HG02763 (cell line): Measurements from ENCODE around the gene MYDGF.
"Not testable (repeated sequence)": the region's sequence is repeated elsewhere in the genome, so short reads cannot be mapped to it uniquely, and the experiment has no call there.

ENCODE experiments used
- ATAC-seq: cut with Tn5 transposase; IDR thresholded peaks from one replicate; pipeline ENCODE4 v1.9.1; 2021; ENCODE audit warnings: mild to moderate bottlenecking, moderate library complexity; ENCODE audit not compliant: unreplicated experiment

The MYDGF gene

GRCh38 chr19:4669723-4670480 is at the start of gene MYDGF:
Gene MYDGF, minus strand, starts transcription at chr19:4670342. Its CDS starts 8 bp downstream, at chr19:4670334.
- peak; percentile 87 for ATAC-seq

GRCh38 chr19:4719499-4719866 is 49.3 kb upstream of the MYDGF start:
- no peak for ATAC-seq

- ATAC-seq, result no peak
Observed at GRCh38 chr19:4717966-4718701, 48.0 kb upstream of the MYDGF start.

GRCh38 chr19:4717191-4717965 is 47.2 kb upstream of the MYDGF start:
- no peak for ATAC-seq

GRCh38 chr19:4715529-4716221 is 45.5 kb upstream of the MYDGF start:
- no peak for ATAC-seq

- ATAC-seq, result not testable (repeated sequence)
Observed at GRCh38 chr19:4715178-4715528, 45.0 kb upstream of the MYDGF start.

GRCh38 chr19:4714016-4714415 is 43.9 kb upstream of the MYDGF start:
- no peak for ATAC-seq

GRCh38 chr19:4713384-4713951 is 43.3 kb upstream of the MYDGF start:
- ATAC-seq, result no peak

GRCh38 chr19:4712771-4713170 is 42.6 kb upstream of the MYDGF start:
- no peak for ATAC-seq

- no peak for ATAC-seq
Observed at GRCh38 chr19:4711211-4711610, 41.1 kb upstream of the MYDGF start.

GRCh38 chr19:4710281-4710600 is 40.1 kb upstream of the MYDGF start:
- ATAC-seq, result no peak

GRCh38 chr19:4709440-4710280 is 39.5 kb upstream of the MYDGF start:
- no peak for ATAC-seq

GRCh38 chr19:4707956-4708650 is 38.0 kb upstream of the MYDGF start:
- no peak for ATAC-seq

- no peak for ATAC-seq
Observed at GRCh38 chr19:4707322-4707721, 37.2 kb upstream of the MYDGF start.

- no peak for ATAC-seq
Observed at GRCh38 chr19:4705413-4706131, 35.4 kb upstream of the MYDGF start.

GRCh38 chr19:4704317-4704673 is 34.2 kb upstream of the MYDGF start:
- no peak for ATAC-seq

- ATAC-seq, result no peak
Observed at GRCh38 chr19:4703671-4704316, 33.7 kb upstream of the MYDGF start.

- no peak for ATAC-seq
Observed at GRCh38 chr19:4702764-4703163, 32.6 kb upstream of the MYDGF start.
